ENCODE results near the gene TFAP2A. TPM values are rescaled to one million over a fixed set of nuclear protein-coding genes. Genes with fewer than 3 reads are reported as not detected.

Gene TFAP2A
- polyA plus RNA-seq, 1 donor = 0.90 TPM

DNA sequence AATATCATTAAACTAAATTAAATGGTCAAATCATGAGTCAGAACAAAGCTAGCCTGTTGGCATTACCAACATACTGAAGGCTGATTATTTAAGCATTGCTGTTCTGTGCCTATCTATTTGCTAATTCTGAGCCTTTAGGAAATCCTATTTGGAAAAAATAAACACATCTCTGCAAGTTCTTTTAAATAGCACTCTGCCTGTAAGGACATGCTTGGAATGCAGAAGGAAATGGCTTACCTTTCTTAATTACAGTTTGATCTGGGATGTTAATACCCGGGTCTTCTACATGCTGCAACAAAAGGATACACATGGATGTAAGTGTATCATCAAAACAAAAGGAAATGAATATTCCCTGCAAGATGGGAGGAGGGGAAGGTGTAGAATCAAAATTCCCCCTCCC, 8.3 kb downstream of the TFAP2A start:
- no peak for DNase-seq
- no peak overlapping the region for H3K4me3 ChIP-seq (ENCODE audit: low read length)
- H3K36me3 ChIP-seq (ENCODE audit: control insufficient read depth, insufficient read depth, low read length) = no peaks in the 10 kb centered on the region
- peaks cover 88% of the 10 kb centered on the region for H3K27me3 ChIP-seq (ENCODE audit: control insufficient read depth, insufficient read depth, low read length)
- H3K27ac ChIP-seq (ENCODE audit: low read length) = no peak overlapping the region
- peaks cover 16% of the 10 kb centered on the region for H3K4me1 ChIP-seq (ENCODE audit: control insufficient read depth, insufficient read depth, low read length)
- no CpG with 5 or more reads among the region's 1 CpG for WGBS (ENCODE audit: insufficient coverage, low lambda C conversion rate)
- peaks cover 13% of the 10 kb centered on the region for H3K9me3 ChIP-seq (ENCODE audit: control insufficient read depth, low read depth, low read length)

DNA sequence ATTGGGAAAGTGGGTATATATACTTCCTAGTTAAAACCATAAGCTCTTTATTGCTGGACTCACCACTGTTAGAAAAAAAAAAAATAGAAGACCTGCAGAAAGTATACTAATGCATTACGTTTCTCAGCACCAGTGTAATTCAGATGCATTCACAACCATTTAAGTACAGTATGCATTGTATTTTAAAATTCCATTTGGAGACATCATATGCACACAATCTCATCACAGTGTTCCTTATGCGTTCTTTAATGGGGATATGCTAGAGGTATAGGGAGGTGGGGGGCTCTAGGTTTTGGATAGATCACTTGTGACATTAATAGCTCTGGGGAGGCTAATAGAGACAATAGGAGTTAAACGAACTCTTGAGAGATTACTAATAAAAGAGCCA, 9.4 kb downstream of the TFAP2A start:
- no peak for DNase-seq
- whole genome bisulfite sequencing (ENCODE audit: insufficient coverage, low lambda C conversion rate) = 20% methylated on average over 1 of the region's 3 CpGs
- Histone ChIP-seq H3K36me3 (ENCODE audit: control insufficient read depth, insufficient read depth, low read length) (no peaks in the 10 kb centered on the region), H3K27me3 (ENCODE audit: control insufficient read depth, insufficient read depth, low read length) (peaks cover 86% of the 10 kb centered on the region), H3K9me3 (ENCODE audit: control insufficient read depth, low read depth, low read length) (peaks cover 13% of the 10 kb centered on the region), H3K4me3 (ENCODE audit: low read length) (no peak overlapping the region), H3K27ac (ENCODE audit: low read length) (no peak overlapping the region), H3K4me1 (ENCODE audit: control insufficient read depth, insufficient read depth, low read length) (peaks cover 10% of the 10 kb centered on the region)

DNA sequence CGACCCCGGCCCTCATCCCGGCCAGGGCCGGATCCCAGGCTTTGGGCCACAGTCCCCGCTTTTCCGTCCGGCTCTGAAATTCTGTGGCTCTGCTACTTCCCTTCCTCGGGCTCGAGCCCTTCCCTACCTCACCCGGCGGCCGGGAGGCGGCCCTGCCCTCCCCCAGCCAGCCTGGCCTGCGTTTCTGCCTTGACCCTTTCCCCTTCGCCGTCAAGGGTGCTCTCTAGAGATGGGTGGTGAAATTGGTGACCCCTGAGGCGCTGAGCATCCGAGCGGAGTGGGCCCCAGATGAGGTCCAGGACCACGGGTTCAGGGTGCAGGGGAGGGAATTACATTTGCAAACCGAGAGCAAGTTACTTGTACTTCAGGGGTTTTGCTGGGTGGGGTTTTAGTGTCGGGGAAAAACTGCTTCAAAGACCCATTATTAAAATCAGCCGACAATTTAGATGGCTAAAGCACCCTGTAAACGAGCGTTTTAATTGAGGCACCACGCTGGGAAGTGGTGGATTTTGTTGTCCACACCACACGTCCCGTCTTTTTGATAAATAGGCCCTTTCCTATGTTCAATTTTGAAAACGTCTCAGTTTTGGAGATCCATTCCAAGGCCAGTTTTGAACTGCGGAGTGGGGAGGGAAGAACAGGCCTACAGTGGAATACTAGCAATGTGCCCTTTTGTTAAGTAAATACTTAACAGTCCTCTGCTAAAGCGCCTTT, 9.9 kb downstream of the TFAP2A start:
- Histone ChIP-seq H3K36me3 (ENCODE audit: control insufficient read depth, insufficient read depth, low read length) (no peaks in the 10 kb centered on the region), H3K4me3 (ENCODE audit: low read length) (peak overlapping the region; percentile 50), H3K27me3 (ENCODE audit: control insufficient read depth, insufficient read depth, low read length) (peaks cover 86% of the 10 kb centered on the region), H3K27ac (ENCODE audit: low read length) (peak overlapping the region; percentile 31), H3K9me3 (ENCODE audit: control insufficient read depth, low read depth, low read length) (peaks cover 10% of the 10 kb centered on the region), H3K4me1 (ENCODE audit: control insufficient read depth, insufficient read depth, low read length) (peaks cover 10% of the 10 kb centered on the region)
- no peak for DNase-seq
- 20% methylated on average over 2 of the region's 31 CpGs for WGBS (ENCODE audit: insufficient coverage, low lambda C conversion rate)

DNA sequence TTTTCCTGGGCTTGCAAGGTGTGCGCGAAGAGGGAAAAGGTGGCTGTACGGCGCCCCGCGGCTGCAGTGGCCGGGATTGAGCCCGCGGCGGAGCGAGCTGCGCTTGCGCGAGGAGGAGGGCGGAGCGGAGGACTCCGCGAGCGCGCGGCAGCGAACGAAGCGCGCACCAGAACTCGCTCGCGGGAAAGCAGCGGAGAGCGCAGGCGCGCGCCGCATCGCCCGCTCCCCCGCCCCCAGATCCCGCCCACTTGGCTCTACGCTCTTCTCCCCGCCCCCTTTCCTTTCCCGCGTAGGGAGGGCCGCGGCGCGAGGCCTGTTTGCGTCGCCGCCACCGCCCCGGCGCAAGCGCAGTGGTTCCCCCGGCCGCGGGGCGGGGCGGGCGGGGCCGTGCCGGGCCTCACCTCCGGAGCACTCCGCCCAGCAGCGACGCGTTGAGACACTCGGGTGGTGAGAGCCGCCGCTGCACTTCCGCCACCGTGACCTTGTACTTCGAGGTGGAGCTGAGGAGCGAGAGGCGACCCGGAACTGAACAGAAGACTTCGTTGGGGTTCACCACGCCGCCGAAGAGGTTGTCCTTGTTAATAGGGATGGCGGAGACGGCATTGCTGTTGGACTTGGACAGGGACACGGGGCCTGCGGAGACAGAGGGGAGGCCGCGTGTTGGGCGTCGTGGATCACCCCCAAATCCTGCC, 10.6 kb downstream of the TFAP2A start:
- Histone ChIP-seq H3K36me3 (ENCODE audit: control insufficient read depth, insufficient read depth, low read length) (no peaks in the 10 kb centered on the region), H3K9me3 (ENCODE audit: control insufficient read depth, low read depth, low read length) (peaks cover 7% of the 10 kb centered on the region), H3K4me3 (ENCODE audit: low read length) (peak overlapping the region; percentile 50), H3K4me1 (ENCODE audit: control insufficient read depth, insufficient read depth, low read length) (peaks cover 10% of the 10 kb centered on the region), H3K27me3 (ENCODE audit: control insufficient read depth, insufficient read depth, low read length) (peaks cover 86% of the 10 kb centered on the region), H3K27ac (ENCODE audit: low read length) (peak overlapping the region; percentile 31)
- peak; percentile 95 to 97 for DNase-seq
- no CpG with 5 or more reads among the region's 87 CpGs for WGBS (ENCODE audit: insufficient coverage, low lambda C conversion rate)

DNA sequence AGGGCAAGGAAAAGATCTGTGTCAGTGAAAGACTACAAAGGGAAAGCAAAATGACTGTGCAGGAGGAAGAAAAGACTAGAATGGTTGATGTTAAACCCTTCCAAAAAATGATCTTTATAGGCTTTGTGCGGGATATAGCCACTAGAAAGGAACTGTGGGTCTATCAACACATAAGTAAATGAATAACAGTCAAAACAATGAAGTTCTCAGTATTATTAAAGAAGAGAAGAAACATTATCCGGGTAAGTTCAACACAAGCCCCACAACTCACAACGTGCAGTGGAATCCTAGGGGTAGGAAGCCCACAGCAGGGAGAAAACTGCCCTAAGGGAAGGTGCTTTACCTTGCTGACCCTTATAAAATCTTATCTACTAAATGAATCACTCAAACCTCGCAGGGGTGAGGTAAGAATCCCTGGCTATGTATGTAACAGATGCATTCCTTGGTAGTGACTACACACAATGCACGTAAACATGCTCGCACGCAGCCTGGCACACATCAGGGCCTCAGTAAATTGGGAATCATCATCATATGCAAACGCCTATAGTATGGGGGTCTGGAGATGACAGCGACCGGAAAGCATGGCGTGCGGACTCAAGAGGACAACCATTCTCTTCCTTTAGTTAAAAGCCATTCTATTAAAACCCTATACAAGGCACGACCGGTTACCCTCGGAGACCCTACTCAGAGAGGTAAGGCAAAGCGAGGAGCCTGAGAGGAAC, 11.3 kb downstream of the TFAP2A start:
- Histone ChIP-seq H3K27me3 (ENCODE audit: control insufficient read depth, insufficient read depth, low read length) (peaks cover 87% of the 10 kb centered on the region), H3K4me1 (ENCODE audit: control insufficient read depth, insufficient read depth, low read length) (peaks cover 10% of the 10 kb centered on the region), H3K27ac (ENCODE audit: low read length) (no peak overlapping the region), H3K9me3 (ENCODE audit: control insufficient read depth, low read depth, low read length) (peaks cover 7% of the 10 kb centered on the region), H3K36me3 (ENCODE audit: control insufficient read depth, insufficient read depth, low read length) (no peaks in the 10 kb centered on the region), H3K4me3 (ENCODE audit: low read length) (peak overlapping the region; percentile 50)
- no CpG with 5 or more reads among the region's 16 CpGs for WGBS (ENCODE audit: insufficient coverage, low lambda C conversion rate)
- DNase-seq = peak in 1 of 2 donors; percentile 35

DNA sequence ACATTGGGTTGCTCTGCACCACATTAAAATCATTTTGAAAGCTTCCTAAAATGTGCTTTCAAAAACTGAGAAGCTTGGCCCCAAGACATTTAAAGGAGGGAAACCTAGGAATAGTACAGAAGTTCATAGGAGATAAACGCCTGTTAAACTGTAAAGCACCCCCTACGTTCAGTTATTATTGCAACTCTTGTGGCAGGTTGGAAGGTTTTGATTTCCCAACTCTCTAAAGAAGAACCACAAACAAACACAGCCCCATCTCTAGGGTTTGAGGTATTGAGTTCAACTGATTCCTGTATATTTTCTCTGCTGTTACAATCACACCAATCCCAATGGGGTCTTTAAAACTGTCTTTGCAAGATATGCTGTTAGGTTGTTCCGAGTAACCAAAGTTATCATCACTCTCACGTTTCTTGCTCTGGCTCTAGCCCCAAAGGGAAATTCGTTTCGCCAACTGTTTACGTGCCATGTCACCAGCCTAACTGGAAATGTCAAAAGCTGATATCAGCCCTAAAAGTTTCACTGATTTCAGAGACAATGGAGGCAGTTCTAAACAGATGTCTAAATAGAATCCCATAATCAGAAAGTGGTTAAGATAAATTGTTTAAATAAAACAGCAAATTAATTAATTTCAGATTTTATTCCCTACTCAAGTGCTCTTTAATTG, 12.1 kb downstream of the TFAP2A start:
- Histone ChIP-seq H3K27me3 (ENCODE audit: control insufficient read depth, insufficient read depth, low read length) (peaks cover 88% of the 10 kb centered on the region), H3K4me1 (ENCODE audit: control insufficient read depth, insufficient read depth, low read length) (peaks cover 10% of the 10 kb centered on the region), H3K4me3 (ENCODE audit: low read length) (no peak overlapping the region), H3K36me3 (ENCODE audit: control insufficient read depth, insufficient read depth, low read length) (no peaks in the 10 kb centered on the region), H3K9me3 (ENCODE audit: control insufficient read depth, low read depth, low read length) (peaks cover 7% of the 10 kb centered on the region), H3K27ac (ENCODE audit: low read length) (no peak overlapping the region)
- no CpG with 5 or more reads among the region's 7 CpGs for WGBS (ENCODE audit: insufficient coverage, low lambda C conversion rate)
- no peak for DNase-seq

DNA sequence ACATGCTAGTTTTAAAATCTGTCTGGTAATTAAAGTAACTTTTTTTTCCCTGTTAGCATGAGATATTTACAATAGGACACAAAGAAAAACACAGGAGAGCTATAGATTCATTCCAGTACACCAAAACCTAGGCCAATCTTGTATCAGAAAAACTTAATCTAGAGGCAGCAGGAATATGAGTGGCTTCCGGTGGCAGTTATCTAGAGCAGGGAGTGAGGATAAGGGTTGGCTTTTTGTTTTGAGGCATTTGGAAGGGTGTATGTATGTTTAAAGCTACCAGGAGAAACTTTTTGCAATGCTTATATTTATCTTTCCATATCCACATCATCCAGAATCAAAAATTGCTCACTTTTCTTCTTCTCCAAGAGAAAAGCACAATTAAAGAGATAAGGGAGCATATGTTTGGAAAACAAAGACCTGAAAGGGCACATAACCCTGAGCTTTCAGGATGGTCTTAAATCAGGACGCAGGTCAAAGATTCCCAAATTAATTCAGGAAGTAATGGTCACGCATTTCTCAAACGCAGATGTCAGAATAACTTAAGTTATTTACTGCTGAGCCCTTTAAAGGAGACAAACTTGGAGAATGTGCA, 13.1 kb downstream of the TFAP2A start:
- WGBS (ENCODE audit: insufficient coverage, low lambda C conversion rate) = 67% methylated on average over 1 of the region's 4 CpGs
- no peak overlapping the region for H3K27ac ChIP-seq (ENCODE audit: low read length)
- H3K4me3 ChIP-seq (ENCODE audit: low read length) = no peak overlapping the region
- H3K4me1 ChIP-seq (ENCODE audit: control insufficient read depth, insufficient read depth, low read length) = peaks cover 10% of the 10 kb centered on the region
- H3K36me3 ChIP-seq (ENCODE audit: control insufficient read depth, insufficient read depth, low read length) = no peaks in the 10 kb centered on the region
- H3K27me3 ChIP-seq (ENCODE audit: control insufficient read depth, insufficient read depth, low read length) = peaks cover 88% of the 10 kb centered on the region
- DNase-seq = no peak
- peaks cover 7% of the 10 kb centered on the region for H3K9me3 ChIP-seq (ENCODE audit: control insufficient read depth, low read depth, low read length)

DNA sequence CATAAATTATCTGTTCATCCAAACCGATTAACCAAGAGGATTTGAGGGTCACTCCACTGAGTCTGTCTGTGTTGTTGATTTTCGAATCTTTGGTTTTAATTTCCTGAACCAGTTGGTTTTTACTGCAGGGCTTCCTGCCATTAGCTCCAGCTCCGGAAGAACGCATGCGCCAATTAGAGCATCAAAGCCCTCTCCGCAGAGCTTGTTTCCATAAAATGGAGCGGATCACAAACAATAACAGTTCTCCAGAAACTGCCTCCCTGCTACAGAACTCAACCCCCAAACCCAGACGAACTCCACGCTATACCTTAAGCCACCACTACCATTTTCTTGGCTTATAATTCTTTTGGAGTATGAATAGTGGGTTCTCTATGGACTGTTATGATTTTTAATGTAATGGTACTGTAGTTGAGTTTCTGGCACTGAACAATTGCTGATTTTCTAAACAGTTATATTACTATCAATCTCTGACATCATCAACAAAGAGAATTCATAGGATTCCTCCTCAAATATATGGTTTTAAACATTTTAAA, 13.8 kb downstream of the TFAP2A start:
- Histone ChIP-seq H3K9me3 (ENCODE audit: control insufficient read depth, low read depth, low read length) (peaks cover 7% of the 10 kb centered on the region), H3K27me3 (ENCODE audit: control insufficient read depth, insufficient read depth, low read length) (peaks cover 88% of the 10 kb centered on the region), H3K36me3 (ENCODE audit: control insufficient read depth, insufficient read depth, low read length) (no peaks in the 10 kb centered on the region), H3K27ac (ENCODE audit: low read length) (no peak overlapping the region), H3K4me3 (ENCODE audit: low read length) (no peak overlapping the region), H3K4me1 (ENCODE audit: control insufficient read depth, insufficient read depth, low read length) (peaks cover 10% of the 10 kb centered on the region)
- WGBS (ENCODE audit: insufficient coverage, low lambda C conversion rate) = no CpG with 5 or more reads among the region's 9 CpGs
- no peak for DNase-seq

DNA sequence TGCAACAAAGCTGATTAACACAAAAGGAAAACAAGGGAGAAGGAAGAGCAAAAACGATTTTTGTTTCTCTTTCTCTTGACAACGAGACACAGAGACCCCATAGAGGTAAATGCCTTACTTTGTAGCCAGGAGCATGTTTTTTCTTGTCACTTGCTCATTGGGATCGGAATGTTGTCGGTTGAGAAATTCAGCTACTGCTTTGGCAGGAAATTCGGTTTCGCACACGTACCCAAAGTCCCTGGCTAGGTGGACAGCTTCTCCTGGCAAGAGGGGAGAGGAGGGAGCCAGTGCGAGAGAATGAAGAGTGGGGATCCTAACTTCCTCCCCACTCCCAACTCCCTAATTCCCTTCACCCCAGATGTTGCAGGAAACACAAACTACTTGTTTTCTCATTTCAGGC, 14.5 kb downstream of the TFAP2A start:
- no peaks in the 10 kb centered on the region for H3K36me3 ChIP-seq (ENCODE audit: control insufficient read depth, insufficient read depth, low read length)
- no peak for DNase-seq
- H3K27ac ChIP-seq (ENCODE audit: low read length) = no peak overlapping the region
- peaks cover 7% of the 10 kb centered on the region for H3K9me3 ChIP-seq (ENCODE audit: control insufficient read depth, low read depth, low read length)
- WGBS (ENCODE audit: insufficient coverage, low lambda C conversion rate) = 20% methylated on average over 1 of the region's 8 CpGs
- peaks cover 10% of the 10 kb centered on the region for H3K4me1 ChIP-seq (ENCODE audit: control insufficient read depth, insufficient read depth, low read length)
- peaks cover 89% of the 10 kb centered on the region for H3K27me3 ChIP-seq (ENCODE audit: control insufficient read depth, insufficient read depth, low read length)
- no peak overlapping the region for H3K4me3 ChIP-seq (ENCODE audit: low read length)
